HEK293 (cell line): ENCODE measurements around the gene MLH1.

Source experiments
- KLF16 ChIP-seq: fragments of 450-650 bp; formaldehyde crosslinking; IDR thresholded peaks from 2 replicates; pipeline ENCODE4 v1.5.1; 2017; ENCODE audit warnings: missing biosample characterization, missing genetic modification characterization
- SALL2 ChIP-seq: fragments of 450-650 bp; formaldehyde crosslinking; IDR thresholded peaks from 2 replicates; pipeline ENCODE4 v1.5.0; 2017; ENCODE audit warnings: missing biosample characterization, mild to moderate bottlenecking, missing genetic modification characterization, borderline replicate concordance
- TCF7L2 ChIP-seq: IDR thresholded peaks from 2 replicates; pipeline ENCODE4 v1.6.1; 2011; ENCODE audit warnings: low read depth, mild to moderate bottlenecking, inconsistent platforms, low read length, moderate library complexity, borderline replicate concordance
- ZBTB7A ChIP-seq: fragments of 450-650 bp; formaldehyde crosslinking; IDR thresholded peaks from 2 replicates; pipeline ENCODE4 v1.5.1; 2016; ENCODE audit warnings: low read depth, missing biosample characterization, missing genetic modification characterization
- ZNF138 ChIP-seq: fragments of 450-650 bp; formaldehyde crosslinking; IDR thresholded peaks from 2 replicates; pipeline ENCODE4 v1.5.1; 2016; ENCODE audit warnings: missing biosample characterization, missing genetic modification characterization, borderline replicate concordance
- ZNF558 ChIP-seq: fragments of 450-650 bp; formaldehyde crosslinking; IDR thresholded peaks from 2 replicates; pipeline ENCODE4 v1.5.1; 2016; ENCODE audit warnings: missing biosample characterization, missing genetic modification characterization
- ZNF654 ChIP-seq: fragments of 450-650 bp; formaldehyde crosslinking; IDR thresholded peaks from 2 replicates; pipeline ENCODE4 v1.5.1; 2016; ENCODE audit warnings: low read depth, missing biosample characterization, missing genetic modification characterization
- ZSCAN30 ChIP-seq: fragments of 450-650 bp; IDR thresholded peaks from 2 replicates; pipeline ENCODE4 v1.5.1; 2018; ENCODE audit warnings: missing biosample characterization, mild to moderate bottlenecking, missing genetic modification characterization, moderate library complexity
- ZXDB ChIP-seq: fragments of 450-650 bp; formaldehyde crosslinking; IDR thresholded peaks from 2 replicates; pipeline ENCODE4 v1.5.1; 2016; ENCODE audit warnings: missing biosample characterization, missing genetic modification characterization
- TF ChIP-seq, protein P1 (sequence below): fragments of 450-650 bp; formaldehyde crosslinking; IDR thresholded peaks from 2 replicates; pipeline ENCODE4 v1.5.1; 2017; ENCODE audit warnings: missing biosample characterization, missing genetic modification characterization
- TF ChIP-seq, protein P2 (sequence below): fragments of 450-650 bp; formaldehyde crosslinking; IDR thresholded peaks from 2 replicates; pipeline ENCODE4 v1.5.1; 2016; ENCODE audit warnings: missing biosample characterization, missing genetic modification characterization
- TF ChIP-seq, protein P3 (sequence below): fragments of 450-650 bp; formaldehyde crosslinking; IDR thresholded peaks from 2 replicates; pipeline ENCODE4 v1.5.1; 2017; ENCODE audit warnings: missing biosample characterization, missing genetic modification characterization
- TF ChIP-seq, protein P4 (sequence below): fragments of 450-650 bp; formaldehyde crosslinking; IDR thresholded peaks from 2 replicates; pipeline ENCODE4 v1.5.1; 2017; ENCODE audit warnings: missing biosample characterization, mild to moderate bottlenecking, missing genetic modification characterization, moderate library complexity
- TF ChIP-seq, protein P5 (sequence below): fragments of 450-650 bp; formaldehyde crosslinking; IDR thresholded peaks from 2 replicates; pipeline ENCODE4 v1.5.1; 2016; ENCODE audit warnings: missing biosample characterization, missing genetic modification characterization
- TF ChIP-seq, protein P6 (sequence below): fragments of 450-650 bp; formaldehyde crosslinking; IDR thresholded peaks from 2 replicates; pipeline ENCODE4 v1.5.1; 2016; ENCODE audit warnings: missing biosample characterization, missing genetic modification characterization, borderline replicate concordance
- TF ChIP-seq, protein P7 (sequence below): fragments of 450-650 bp; formaldehyde crosslinking; IDR thresholded peaks from 2 replicates; pipeline ENCODE4 v1.5.1; 2016; ENCODE audit warnings: missing biosample characterization, missing genetic modification characterization
- TF ChIP-seq, protein P8 (sequence below): fragments of 450-650 bp; formaldehyde crosslinking; IDR thresholded peaks from 2 replicates; pipeline ENCODE4 v1.5.1; 2016; ENCODE audit warnings: missing biosample characterization, missing genetic modification characterization
- TF ChIP-seq, protein P9 (sequence below): fragments of 450-650 bp; formaldehyde crosslinking; IDR thresholded peaks from 2 replicates; pipeline ENCODE4 v1.5.1; 2016; ENCODE audit warnings: missing biosample characterization, missing genetic modification characterization

MLH1 gene

DNA sequence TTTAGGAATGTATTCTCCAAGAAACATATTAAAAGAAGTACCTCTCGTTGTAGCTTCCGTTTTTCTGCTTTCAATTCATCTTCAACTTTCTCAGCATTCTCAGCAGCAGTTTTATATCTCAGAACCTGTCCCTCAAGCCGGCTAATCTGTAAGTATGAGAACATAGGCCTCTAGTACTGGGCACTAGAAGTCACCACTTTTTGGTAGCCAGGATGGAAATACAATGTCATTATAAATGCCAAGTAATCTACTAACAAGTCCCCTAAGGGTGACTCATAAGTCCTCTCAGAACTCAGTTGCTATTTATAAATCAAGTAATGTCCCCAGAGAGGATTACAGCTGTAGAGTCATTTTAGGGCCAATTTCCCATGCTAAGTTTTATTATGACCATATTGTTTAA, 61.1 kb downstream of the MLH1 start (continued):
- TF ChIP-seq, protein P1, sequence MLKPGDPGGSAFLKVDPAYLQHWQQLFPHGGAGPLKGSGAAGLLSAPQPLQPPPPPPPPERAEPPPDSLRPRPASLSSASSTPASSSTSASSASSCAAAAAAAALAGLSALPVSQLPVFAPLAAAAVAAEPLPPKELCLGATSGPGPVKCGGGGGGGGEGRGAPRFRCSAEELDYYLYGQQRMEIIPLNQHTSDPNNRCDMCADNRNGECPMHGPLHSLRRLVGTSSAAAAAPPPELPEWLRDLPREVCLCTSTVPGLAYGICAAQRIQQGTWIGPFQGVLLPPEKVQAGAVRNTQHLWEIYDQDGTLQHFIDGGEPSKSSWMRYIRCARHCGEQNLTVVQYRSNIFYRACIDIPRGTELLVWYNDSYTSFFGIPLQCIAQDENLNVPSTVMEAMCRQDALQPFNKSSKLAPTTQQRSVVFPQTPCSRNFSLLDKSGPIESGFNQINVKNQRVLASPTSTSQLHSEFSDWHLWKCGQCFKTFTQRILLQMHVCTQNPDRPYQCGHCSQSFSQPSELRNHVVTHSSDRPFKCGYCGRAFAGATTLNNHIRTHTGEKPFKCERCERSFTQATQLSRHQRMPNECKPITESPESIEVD (tag by site-specific recombination): peak; percentile 74
- TF ChIP-seq ZNF138 (tag by site-specific recombination): no peak
- peak; percentile 11; the same call in 1 of the 2 replicates for TF ChIP-seq ZNF654 (tag by site-specific recombination)
- TF ChIP-seq, protein P2, sequence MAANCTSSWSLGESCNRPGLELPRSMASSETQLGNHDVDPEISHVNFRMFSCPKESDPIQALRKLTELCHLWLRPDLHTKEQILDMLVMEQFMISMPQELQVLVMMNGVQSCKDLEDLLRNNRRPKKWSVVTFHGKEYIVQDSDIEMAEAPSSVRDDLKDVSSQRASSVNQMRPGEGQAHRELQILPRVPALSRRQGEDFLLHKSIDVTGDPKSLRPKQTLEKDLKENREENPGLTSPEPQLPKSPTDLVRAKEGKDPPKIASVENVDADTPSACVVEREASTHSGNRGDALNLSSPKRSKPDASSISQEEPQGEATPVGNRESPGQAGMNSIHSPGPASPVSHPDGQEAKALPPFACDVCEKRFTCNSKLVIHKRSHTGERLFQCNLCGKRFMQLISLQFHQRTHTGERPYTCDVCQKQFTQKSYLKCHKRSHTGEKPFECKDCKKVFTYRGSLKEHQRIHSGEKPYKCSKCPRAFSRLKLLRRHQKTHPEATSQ (tag by site-specific recombination): no peak
- 0 out of 2 replicates have a peak, but pooled peaks have one; percentile 23 for TF ChIP-seq ZXDB
- TF ChIP-seq, protein P3, sequence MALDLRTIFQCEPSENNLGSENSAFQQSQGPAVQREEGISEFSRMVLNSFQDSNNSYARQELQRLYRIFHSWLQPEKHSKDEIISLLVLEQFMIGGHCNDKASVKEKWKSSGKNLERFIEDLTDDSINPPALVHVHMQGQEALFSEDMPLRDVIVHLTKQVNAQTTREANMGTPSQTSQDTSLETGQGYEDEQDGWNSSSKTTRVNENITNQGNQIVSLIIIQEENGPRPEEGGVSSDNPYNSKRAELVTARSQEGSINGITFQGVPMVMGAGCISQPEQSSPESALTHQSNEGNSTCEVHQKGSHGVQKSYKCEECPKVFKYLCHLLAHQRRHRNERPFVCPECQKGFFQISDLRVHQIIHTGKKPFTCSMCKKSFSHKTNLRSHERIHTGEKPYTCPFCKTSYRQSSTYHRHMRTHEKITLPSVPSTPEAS: no peak
- peak; percentile 24; the same call in 1 of the 2 replicates for TF ChIP-seq TCF7L2
- TF ChIP-seq KLF16: no peak
- TF ChIP-seq, protein P4, sequence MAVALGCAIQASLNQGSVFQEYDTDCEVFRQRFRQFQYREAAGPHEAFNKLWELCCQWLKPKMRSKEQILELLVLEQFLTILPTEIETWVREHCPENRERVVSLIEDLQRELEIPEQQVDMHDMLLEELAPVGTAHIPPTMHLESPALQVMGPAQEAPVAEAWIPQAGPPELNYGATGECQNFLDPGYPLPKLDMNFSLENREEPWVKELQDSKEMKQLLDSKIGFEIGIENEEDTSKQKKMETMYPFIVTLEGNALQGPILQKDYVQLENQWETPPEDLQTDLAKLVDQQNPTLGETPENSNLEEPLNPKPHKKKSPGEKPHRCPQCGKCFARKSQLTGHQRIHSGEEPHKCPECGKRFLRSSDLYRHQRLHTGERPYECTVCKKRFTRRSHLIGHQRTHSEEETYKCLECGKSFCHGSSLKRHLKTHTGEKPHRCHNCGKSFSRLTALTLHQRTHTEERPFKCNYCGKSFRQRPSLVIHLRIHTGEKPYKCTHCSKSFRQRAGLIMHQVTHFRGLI (tag by site-specific recombination): no peak
- no peak for TF ChIP-seq ZSCAN30 (tag by site-specific recombination)
- no peak for TF ChIP-seq ZBTB7A (tag by site-specific recombination)
- TF ChIP-seq, protein P5, sequence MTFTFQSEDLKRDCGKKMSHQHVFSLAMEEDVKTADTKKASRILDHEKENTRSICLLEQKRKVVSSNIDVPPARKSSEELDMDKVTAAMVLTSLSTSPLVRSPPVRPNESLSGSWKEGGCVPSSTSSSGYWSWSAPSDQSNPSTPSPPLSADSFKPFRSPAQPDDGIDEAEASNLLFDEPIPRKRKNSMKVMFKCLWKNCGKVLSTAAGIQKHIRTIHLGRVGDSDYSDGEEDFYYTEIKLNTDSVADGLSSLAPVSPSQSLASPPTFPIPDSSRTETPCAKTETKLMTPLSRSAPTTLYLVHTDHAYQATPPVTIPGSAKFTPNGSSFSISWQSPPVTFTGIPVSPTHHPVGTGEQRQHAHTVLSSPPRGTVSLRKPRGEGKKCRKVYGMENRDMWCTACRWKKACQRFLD (tag by site-specific recombination): no peak
- TF ChIP-seq, protein P6, sequence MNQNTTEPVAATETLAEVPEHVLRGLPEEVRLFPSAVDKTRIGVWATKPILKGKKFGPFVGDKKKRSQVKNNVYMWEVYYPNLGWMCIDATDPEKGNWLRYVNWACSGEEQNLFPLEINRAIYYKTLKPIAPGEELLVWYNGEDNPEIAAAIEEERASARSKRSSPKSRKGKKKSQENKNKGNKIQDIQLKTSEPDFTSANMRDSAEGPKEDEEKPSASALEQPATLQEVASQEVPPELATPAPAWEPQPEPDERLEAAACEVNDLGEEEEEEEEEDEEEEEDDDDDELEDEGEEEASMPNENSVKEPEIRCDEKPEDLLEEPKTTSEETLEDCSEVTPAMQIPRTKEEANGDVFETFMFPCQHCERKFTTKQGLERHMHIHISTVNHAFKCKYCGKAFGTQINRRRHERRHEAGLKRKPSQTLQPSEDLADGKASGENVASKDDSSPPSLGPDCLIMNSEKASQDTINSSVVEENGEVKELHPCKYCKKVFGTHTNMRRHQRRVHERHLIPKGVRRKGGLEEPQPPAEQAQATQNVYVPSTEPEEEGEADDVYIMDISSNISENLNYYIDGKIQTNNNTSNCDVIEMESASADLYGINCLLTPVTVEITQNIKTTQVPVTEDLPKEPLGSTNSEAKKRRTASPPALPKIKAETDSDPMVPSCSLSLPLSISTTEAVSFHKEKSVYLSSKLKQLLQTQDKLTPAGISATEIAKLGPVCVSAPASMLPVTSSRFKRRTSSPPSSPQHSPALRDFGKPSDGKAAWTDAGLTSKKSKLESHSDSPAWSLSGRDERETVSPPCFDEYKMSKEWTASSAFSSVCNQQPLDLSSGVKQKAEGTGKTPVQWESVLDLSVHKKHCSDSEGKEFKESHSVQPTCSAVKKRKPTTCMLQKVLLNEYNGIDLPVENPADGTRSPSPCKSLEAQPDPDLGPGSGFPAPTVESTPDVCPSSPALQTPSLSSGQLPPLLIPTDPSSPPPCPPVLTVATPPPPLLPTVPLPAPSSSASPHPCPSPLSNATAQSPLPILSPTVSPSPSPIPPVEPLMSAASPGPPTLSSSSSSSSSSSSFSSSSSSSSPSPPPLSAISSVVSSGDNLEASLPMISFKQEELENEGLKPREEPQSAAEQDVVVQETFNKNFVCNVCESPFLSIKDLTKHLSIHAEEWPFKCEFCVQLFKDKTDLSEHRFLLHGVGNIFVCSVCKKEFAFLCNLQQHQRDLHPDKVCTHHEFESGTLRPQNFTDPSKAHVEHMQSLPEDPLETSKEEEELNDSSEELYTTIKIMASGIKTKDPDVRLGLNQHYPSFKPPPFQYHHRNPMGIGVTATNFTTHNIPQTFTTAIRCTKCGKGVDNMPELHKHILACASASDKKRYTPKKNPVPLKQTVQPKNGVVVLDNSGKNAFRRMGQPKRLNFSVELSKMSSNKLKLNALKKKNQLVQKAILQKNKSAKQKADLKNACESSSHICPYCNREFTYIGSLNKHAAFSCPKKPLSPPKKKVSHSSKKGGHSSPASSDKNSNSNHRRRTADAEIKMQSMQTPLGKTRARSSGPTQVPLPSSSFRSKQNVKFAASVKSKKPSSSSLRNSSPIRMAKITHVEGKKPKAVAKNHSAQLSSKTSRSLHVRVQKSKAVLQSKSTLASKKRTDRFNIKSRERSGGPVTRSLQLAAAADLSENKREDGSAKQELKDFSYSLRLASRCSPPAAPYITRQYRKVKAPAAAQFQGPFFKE (tag by site-specific recombination): no peak
- TF ChIP-seq, protein P7, sequence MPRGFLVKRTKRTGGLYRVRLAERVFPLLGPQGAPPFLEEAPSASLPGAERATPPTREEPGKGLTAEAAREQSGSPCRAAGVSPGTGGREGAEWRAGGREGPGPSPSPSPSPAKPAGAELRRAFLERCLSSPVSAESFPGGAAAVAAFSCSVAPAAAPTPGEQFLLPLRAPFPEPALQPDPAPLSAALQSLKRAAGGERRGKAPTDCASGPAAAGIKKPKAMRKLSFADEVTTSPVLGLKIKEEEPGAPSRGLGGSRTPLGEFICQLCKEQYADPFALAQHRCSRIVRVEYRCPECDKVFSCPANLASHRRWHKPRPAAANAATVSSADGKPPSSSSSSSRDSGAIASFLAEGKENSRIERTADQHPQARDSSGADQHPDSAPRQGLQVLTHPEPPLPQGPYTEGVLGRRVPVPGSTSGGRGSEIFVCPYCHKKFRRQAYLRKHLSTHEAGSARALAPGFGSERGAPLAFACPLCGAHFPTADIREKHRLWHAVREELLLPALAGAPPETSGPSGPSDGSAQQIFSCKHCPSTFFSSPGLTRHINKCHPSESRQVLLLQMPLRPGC (tag by site-specific recombination): peak; percentile 54; the same call in 1 of the 2 replicates
- TF ChIP-seq, protein P8, sequence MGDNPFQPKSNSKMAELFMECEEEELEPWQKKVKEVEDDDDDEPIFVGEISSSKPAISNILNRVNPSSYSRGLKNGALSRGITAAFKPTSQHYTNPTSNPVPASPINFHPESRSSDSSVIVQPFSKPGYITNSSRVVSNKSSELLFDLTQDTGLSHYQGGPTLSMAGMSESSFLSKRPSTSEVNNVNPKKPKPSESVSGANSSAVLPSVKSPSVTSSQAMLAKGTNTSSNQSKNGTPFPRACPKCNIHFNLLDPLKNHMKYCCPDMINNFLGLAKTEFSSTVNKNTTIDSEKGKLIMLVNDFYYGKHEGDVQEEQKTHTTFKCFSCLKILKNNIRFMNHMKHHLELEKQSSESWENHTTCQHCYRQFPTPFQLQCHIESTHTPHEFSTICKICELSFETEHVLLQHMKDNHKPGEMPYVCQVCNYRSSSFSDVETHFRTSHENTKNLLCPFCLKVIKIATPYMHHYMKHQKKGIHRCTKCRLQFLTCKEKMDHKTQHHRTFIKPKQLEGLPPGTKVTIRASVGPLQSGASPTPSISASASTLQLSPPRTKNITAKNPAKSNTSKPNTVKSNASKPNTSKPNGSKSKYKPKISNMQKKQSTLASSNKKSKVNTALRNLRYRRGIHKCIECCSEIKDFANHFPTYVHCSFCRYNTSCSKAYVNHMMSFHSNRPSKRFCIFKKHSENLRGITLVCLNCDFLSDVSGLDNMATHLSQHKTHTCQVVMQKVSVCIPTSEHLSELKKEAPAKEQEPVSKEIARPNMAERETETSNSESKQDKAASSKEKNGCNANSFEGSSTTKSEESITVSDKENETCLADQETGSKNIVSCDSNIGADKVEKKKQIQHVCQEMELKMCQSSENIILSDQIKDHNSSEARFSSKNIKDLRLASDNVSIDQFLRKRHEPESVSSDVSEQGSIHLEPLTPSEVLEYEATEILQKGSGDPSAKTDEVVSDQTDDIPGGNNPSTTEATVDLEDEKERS (tag by site-specific recombination): no peak
- TF ChIP-seq, protein P9, sequence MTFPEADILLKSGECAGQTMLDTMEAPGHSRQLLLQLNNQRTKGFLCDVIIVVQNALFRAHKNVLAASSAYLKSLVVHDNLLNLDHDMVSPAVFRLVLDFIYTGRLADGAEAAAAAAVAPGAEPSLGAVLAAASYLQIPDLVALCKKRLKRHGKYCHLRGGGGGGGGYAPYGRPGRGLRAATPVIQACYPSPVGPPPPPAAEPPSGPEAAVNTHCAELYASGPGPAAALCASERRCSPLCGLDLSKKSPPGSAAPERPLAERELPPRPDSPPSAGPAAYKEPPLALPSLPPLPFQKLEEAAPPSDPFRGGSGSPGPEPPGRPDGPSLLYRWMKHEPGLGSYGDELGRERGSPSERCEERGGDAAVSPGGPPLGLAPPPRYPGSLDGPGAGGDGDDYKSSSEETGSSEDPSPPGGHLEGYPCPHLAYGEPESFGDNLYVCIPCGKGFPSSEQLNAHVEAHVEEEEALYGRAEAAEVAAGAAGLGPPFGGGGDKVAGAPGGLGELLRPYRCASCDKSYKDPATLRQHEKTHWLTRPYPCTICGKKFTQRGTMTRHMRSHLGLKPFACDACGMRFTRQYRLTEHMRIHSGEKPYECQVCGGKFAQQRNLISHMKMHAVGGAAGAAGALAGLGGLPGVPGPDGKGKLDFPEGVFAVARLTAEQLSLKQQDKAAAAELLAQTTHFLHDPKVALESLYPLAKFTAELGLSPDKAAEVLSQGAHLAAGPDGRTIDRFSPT (tag by site-specific recombination): peak; percentile 51; the same call in 1 of the 2 replicates
- no peak for TF ChIP-seq SALL2 (tag by site-specific recombination)
- TF ChIP-seq ZNF558 (tag by site-specific recombination): no peak
